Mesothelial cell of epicardium (in vitro differentiated cells): Measurements from ENCODE around the gene MYO1E. TPM values are rescaled to one million over a fixed set of nuclear protein-coding genes. Genes with fewer than 3 reads are reported as not detected.
"Not testable (repeated sequence)": the region's sequence is repeated elsewhere in the genome, so short reads cannot be mapped to it uniquely, and the experiment has no call there.

ENCODE experiments used
- DNase-seq, 2 experiments: peaks; one replicate each; pipeline ENCODE4 v3.0.0; 2021; ENCODE audit warnings: low spot score in 2 of 2; ENCODE audit not compliant: unreplicated experiment in 2 of 2
- H3K27ac Mint-ChIP-seq: 2 replicates; pipeline ENCODE4 v1.8.0; 2021; ENCODE audit warnings: mixed read lengths
- H3K27me3 Mint-ChIP-seq: 2 replicates; pipeline ENCODE4 v1.8.0; 2021; ENCODE audit warnings: low read depth, mixed read lengths
- H3K36me3 Mint-ChIP-seq: 2 replicates; pipeline ENCODE4 v1.8.0; 2021; ENCODE audit warnings: mixed read lengths
- H3K4me1 Mint-ChIP-seq: 2 replicates; pipeline ENCODE4 v1.8.0; 2021; ENCODE audit warnings: mixed read lengths
- H3K4me3 Mint-ChIP-seq: 2 replicates; pipeline ENCODE4 v1.8.0; 2021; ENCODE audit warnings: mild to moderate bottlenecking, moderate library complexity, mixed read lengths
- H3K9me3 Mint-ChIP-seq: 2 replicates; pipeline ENCODE4 v1.8.0; 2021; ENCODE audit warnings: mixed read lengths
- total RNA-seq: library from RNA; stranded (reverse); gene quantifications from 3 replicates; pipeline ENCODE4 v1.2.1, GENCODE V29; 2021
- TF ChIP-seq, protein P1 (sequence below): fragments of 200-600 bp; sonication (generic); IDR thresholded peaks from one replicate; pipeline ENCODE4 v1.5.0; 2021; ENCODE audit warnings: antibody characterized with exemption; ENCODE audit not compliant: unreplicated experiment

Gene MYO1E
- total RNA-seq, 1 donor from 2014 or later = 54.2 TPM

GRCh38 chr15:59148153-59148833 is 224.4 kb downstream of the MYO1E start:
- no peak for DNase-seq
- Mint-ChIP-seq H3K9me3 (no peaks in the 10 kb centered on the region), H3K27me3 (no peaks in the 10 kb centered on the region), H3K4me3 (no peak overlapping the region), H3K27ac (peak overlapping the region; percentile 90), H3K36me3 (peaks cover 36% of the 10 kb centered on the region), H3K4me1 (peaks cover 9% of the 10 kb centered on the region)
- TF ChIP-seq, protein P1, sequence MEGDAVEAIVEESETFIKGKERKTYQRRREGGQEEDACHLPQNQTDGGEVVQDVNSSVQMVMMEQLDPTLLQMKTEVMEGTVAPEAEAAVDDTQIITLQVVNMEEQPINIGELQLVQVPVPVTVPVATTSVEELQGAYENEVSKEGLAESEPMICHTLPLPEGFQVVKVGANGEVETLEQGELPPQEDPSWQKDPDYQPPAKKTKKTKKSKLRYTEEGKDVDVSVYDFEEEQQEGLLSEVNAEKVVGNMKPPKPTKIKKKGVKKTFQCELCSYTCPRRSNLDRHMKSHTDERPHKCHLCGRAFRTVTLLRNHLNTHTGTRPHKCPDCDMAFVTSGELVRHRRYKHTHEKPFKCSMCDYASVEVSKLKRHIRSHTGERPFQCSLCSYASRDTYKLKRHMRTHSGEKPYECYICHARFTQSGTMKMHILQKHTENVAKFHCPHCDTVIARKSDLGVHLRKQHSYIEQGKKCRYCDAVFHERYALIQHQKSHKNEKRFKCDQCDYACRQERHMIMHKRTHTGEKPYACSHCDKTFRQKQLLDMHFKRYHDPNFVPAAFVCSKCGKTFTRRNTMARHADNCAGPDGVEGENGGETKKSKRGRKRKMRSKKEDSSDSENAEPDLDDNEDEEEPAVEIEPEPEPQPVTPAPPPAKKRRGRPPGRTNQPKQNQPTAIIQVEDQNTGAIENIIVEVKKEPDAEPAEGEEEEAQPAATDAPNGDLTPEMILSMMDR = no peak

DNA sequence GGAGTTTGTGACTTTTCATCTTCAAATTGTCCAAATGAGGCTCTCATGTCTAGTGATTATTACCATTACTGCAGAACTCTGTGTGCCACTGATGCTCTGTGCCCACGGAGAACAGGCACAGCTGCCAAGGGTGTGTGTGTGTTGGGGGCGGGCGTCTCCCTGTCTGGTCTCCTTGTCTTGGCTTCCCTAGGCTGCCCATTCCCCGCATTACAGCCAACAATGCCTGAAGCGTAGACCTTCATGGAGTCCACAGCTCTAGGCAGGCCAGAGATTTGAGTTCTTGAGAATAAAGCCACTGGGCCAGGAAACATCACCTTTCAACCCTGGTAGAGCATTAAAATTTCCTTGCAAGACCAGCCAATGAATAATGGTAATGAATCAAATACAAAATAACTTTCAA is 225.0 kb downstream of the MYO1E start:
- Mint-ChIP-seq H3K9me3 (no peaks in the 10 kb centered on the region), H3K4me1 (peaks cover 9% of the 10 kb centered on the region), H3K27me3 (no peaks in the 10 kb centered on the region), H3K27ac (no peak overlapping the region), H3K36me3 (peaks cover 30% of the 10 kb centered on the region), H3K4me3 (no peak overlapping the region)
- DNase-seq = no peak
- TF ChIP-seq, protein P1 = no peak

DNA sequence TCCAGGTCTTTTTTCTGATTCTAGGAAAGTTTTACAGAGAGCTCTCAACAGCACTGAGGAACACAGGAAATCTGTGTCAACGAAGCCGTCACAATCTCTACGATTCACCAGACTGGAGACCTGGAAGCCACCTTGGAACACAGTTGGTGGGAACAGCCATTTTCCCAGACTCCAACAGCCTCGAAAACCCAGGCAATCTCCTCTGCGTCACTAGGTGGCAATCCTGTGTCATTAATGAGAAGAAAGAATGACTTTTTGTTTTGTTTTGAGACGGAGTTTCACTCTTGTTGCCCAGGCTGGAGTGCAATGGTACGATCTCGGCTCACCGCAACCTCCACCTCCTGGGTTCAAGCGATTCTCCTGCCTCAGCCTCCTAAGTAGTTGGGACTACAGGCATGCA is 228.1 kb downstream of the MYO1E start:
- Mint-ChIP-seq H3K36me3 (peaks cover 17% of the 10 kb centered on the region), H3K4me1 (peaks cover 12% of the 10 kb centered on the region)
- H3K4me3 Mint-ChIP-seq, H3K27me3 Mint-ChIP-seq, H3K9me3 Mint-ChIP-seq, DNase-seq, H3K27ac Mint-ChIP-seq: not testable (repeated sequence)

GRCh38 chr15:59143281-59143680 is 229.4 kb downstream of the MYO1E start:
- TF ChIP-seq, protein P1 = no peak
- H3K27ac Mint-ChIP-seq = no peak overlapping the region
- no peak overlapping the region for H3K4me3 Mint-ChIP-seq
- peaks cover 12% of the 10 kb centered on the region for H3K36me3 Mint-ChIP-seq
- H3K4me1 Mint-ChIP-seq = peaks cover 7% of the 10 kb centered on the region
- DNase-seq = no peak
- no peaks in the 10 kb centered on the region for H3K27me3 Mint-ChIP-seq
- no peaks in the 10 kb centered on the region for H3K9me3 Mint-ChIP-seq

GRCh38 chr15:59140422-59141226 is 232.0 kb downstream of the MYO1E start:
- no peaks in the 10 kb centered on the region for H3K27me3 Mint-ChIP-seq
- no peak for DNase-seq
- no peaks in the 10 kb centered on the region for H3K9me3 Mint-ChIP-seq
- peaks cover 14% of the 10 kb centered on the region for H3K36me3 Mint-ChIP-seq
- TF ChIP-seq, protein P1 = no peak
- peaks cover 3% of the 10 kb centered on the region for H3K4me1 Mint-ChIP-seq
- no peak overlapping the region for H3K4me3 Mint-ChIP-seq
- no peak overlapping the region for H3K27ac Mint-ChIP-seq

DNA sequence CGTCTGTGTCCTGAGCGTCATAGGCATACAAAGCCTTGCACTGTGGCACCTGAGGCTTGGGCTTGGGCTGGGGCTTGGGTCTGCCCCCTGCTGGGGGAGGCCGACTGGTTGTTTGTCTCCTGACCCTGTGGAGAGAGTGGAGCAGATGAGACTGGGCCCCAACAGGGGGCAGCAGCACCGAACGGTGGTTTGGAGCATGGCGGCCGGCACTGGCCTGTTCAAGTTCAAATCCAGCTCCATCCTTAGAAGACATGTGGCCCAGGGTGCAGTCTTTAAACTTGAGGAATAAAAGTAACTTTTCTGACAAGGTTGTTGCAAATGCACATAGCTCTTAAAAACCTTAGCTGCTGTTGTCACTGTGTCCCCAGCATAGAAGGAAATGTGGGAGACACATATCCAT is 234.4 kb downstream of the MYO1E start:
- Mint-ChIP-seq H3K4me3 (no peak overlapping the region), H3K27me3 (no peaks in the 10 kb centered on the region), H3K27ac (no peak overlapping the region), H3K4me1 (peaks cover 3% of the 10 kb centered on the region), H3K36me3 (peaks cover 23% of the 10 kb centered on the region), H3K9me3 (no peaks in the 10 kb centered on the region)
- TF ChIP-seq, protein P1 = peak; percentile 27
- no peak for DNase-seq
